ENCODE measurements around the gene UBXN1.
A peak's percentile ranks its signal among the peaks of the same experiment; 100 is the strongest.

DNA sequence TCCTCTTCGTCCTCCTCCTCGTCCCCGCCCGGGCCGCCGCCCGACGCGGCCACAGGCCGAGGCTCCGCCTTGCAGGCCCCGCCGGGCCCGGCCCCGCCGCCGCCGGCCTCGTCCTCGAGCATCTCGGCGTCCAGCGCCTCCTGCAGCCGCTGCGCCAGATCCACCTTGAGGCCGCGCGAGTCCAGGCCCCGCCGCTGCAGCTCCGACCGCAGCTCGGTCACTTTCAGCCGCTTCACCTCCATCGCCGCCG is 48.0 kb upstream of the UBXN1 start:
- TF ChIP-seq, protein P1, sequence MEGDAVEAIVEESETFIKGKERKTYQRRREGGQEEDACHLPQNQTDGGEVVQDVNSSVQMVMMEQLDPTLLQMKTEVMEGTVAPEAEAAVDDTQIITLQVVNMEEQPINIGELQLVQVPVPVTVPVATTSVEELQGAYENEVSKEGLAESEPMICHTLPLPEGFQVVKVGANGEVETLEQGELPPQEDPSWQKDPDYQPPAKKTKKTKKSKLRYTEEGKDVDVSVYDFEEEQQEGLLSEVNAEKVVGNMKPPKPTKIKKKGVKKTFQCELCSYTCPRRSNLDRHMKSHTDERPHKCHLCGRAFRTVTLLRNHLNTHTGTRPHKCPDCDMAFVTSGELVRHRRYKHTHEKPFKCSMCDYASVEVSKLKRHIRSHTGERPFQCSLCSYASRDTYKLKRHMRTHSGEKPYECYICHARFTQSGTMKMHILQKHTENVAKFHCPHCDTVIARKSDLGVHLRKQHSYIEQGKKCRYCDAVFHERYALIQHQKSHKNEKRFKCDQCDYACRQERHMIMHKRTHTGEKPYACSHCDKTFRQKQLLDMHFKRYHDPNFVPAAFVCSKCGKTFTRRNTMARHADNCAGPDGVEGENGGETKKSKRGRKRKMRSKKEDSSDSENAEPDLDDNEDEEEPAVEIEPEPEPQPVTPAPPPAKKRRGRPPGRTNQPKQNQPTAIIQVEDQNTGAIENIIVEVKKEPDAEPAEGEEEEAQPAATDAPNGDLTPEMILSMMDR (conservative IDR thresholded peaks at IDR 0.05), result no peak
- TF ChIP-seq ZFX (IDR thresholded peaks at IDR 0.05), result peak; percentile 98
